Measurements from ENCODE around the gene ESPL1. TPM values are rescaled to one million over a fixed set of nuclear protein-coding genes. Genes with fewer than 3 reads are reported as not detected.

Gene ESPL1
- total RNA-seq, 1 donor: 1.3 TPM

DNA sequence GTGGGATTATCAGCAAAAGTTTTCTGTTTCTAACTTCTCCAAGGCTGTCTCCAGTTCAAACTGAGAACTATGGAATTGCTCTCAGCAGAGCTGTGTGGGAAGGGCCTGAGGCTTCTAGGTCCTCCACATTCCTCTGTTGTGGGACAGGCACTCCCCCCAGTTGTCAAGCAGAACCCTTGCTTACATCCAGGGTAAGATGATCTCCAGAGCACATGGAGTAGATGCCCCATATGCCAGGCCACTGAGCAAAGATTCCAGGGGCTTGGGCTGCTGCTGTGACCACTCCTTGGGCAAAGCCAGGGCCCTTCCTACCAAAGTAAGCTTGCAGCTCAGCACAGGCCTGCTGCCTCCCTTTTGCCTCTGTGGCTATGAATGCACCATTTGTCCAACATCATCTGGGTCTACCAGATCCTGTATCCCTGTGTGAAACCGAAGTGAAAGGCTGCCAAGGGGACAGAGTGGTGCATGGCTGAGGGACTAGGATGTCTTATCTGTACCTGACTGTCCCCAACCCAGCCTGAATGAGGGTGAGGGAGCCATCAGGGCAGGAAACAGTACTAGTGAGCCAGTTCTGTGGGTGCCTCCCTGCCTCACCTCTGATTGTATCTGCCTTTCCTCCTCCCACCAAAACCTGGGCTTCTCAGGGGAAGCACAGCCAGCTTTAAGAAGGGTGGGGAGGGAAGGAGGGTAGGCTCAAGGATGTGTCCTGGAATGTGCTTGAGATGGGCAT is 13.1 kb upstream of the ESPL1 start:
- DNase-seq (ENCODE audit: low read depth in 2 of 3, low spot score in 2 of 3): no peak

DNA sequence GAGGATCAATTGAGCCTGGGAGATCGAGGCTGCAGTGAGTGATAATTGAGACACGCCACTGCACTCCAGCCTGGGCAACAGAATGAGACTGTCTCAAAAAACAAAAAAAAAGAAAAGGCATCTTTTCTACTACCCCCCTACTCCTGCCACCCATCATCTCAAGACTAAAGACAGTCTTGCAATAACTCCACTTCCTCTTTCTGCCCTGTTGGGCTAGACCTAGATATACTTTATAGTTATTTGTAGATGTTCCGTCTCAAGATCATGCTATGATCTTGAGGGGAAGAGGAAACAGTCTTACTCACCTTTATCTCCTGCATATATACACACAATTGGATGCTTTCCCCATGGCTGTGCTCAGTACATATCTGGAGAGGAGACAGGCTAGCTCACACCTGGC is 12.1 kb upstream of the ESPL1 start:
- peak in 2 of 3 donors; percentile 31 to 63 for DNase-seq (ENCODE audit: low read depth in 2 of 3, low spot score in 2 of 3)

DNA sequence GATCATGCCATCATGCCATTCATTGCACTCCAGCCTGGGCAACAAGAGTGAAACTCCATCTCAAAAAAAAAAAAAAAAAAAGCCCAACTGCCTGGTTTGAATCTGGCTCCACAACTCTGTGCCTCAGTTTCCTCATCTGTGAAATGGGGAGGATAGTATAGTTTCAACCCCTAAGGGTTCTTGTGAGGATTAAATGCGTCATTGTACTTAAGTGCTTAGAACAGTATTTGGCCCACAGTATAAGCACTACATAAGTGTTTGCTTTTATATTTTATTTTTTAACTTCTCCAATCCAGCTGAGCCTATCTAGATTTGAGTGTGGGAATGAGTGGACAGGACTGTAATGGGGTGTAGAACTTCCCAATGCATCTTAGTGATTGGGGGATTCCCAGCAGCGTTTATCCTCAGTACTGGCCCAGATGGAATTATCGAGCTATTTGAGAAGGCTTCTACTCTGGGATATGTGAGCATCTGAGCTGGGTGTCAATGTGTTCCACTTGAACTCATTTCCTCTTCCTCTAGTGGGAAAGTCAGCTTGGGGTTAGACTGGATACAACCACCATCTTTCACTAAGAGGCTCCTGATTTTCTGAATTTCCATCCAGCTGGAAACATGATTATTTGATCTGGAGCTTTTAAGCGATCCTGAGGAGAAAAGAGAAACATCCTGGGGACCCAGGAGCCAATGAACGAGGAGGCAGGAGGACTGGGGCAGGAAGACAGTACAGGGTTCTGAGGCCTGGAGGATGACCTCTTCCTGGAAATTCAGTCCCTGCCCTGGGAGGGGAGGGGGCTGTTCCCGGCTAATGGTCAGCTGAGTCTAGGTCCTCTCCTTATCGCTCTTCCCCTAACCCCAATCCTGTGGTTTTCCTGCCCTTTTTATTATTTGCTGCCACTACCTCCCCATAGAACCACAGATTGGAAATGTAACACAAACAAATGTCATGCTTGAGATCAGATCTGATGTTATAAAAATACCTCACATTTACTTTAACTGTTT is 9.3 kb upstream of the ESPL1 start:
- DNase-seq (ENCODE audit: low read depth in 2 of 3, low spot score in 2 of 3): no peak

DNA sequence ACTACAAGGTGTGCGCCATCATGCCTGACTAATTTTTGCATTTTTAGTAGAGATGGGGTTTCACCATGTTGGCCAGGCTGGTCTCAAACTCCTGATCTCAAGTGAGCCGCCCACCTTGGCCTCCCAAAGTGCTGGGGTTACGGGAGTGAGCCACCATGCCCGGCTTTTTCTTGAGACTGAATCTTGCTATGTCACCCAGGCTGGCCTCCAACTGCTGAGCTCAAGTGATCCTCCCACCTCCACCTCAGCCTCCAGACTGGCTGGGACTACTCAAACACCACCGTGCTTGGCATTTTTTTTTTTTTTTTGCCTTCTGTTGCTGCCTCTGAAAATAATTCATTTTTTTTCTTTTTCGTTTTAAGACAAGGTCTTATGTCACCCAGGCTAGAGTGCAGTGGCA is 8.2 kb upstream of the ESPL1 start:
- DNase-seq (ENCODE audit: low read depth in 2 of 3, low spot score in 2 of 3): no peak

DNA sequence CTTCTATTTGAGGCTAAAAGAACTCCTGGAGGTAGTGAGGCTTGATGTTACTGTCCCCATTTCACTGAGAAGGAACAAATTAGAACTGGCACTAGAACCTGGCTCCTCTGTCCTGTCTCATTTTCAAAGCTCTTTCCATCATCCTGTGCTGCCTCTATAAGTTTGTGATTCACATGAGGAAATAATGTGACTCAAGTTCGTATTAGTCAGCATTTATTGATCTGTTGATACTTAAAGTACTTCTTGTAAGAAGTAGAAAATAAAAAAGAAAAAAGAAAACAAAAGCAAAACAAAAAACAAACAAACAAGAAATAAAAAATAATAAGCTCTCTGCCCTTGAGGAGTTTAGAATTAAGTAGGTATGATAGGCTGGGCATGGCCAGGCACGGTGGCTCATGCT is 2.3 kb upstream of the ESPL1 start:
- no peak for DNase-seq (ENCODE audit: low read depth in 2 of 3, low spot score in 2 of 3)

DNA sequence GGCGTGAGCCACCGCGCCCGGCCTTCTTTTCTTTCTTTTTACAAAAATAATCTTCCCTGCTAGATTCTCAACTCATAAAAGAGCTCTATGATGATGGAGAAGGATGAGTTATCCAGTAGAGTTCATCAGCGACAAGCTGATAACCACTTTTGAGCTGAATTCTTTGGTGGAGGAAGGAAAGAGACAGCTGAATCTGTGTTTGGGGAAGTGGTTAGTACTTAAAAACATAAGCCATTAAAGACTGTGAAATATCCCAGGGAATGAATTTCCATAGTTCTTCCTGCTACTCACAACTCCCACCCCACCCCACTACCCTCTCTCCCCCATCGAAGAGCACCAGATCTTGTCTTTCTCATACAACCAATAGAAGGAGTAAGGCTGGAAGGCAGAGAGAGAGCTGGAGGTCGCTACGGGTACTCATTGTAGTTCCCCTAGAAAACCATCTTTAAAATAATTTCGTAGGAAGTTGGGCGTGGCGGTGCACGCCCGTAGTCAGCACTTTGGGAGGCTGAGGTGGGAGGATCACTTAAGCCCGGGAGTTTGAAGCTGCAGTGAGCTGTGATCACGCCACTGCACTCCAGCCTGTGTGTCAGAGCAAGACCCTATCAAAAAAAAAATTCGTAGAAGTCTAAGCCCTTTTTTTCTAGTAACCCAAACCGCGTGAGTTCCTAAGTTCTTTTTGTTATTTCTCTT is 647 bp upstream of the ESPL1 start:
- DNase-seq (ENCODE audit: low read depth in 2 of 3, low spot score in 2 of 3): peak in 1 of 3 donors; percentile 29

DNA sequence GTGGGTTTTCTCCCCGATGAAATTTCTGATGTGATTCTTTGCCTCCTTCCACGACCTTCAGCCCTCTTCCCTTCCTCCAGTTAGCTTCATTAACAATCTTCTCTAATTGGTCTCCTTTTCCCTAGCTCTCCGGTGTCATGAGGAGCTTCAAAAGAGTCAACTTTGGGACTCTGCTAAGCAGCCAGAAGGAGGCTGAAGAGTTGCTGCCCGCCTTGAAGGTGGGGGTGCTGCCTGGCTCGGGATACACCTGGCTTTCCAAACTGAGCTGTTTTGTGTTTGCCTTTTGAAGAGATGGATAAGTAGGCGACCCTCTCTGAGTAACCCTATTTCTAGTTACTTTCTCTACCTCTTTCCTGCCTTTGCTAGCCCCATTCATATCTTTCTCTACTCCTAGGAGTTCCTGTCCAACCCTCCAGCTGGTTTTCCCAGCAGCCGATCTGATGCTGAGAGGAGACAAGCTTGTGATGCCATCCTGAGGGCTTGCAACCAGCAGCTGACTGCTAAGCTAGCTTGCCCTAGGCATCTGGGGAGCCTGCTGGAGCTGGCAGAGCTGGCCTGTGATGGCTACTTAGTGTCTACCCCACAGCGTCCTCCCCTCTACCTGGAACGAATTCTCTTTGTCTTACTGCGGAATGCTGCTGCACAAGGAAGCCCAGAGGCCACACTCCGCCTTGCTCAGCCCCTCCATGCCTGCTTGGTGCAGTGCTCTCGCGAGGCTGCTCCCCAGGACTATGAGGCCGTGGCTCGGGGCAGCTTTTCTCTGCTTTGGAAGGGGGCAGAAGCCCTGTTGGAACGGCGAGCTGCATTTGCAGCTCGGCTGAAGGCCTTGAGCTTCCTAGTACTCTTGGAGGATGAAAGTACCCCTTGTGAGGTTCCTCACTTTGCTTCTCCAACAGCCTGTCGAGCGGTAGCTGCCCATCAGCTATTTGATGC is 797 bp downstream of the ESPL1 start:
- no peak for DNase-seq (ENCODE audit: low read depth in 2 of 3, low spot score in 2 of 3)

DNA sequence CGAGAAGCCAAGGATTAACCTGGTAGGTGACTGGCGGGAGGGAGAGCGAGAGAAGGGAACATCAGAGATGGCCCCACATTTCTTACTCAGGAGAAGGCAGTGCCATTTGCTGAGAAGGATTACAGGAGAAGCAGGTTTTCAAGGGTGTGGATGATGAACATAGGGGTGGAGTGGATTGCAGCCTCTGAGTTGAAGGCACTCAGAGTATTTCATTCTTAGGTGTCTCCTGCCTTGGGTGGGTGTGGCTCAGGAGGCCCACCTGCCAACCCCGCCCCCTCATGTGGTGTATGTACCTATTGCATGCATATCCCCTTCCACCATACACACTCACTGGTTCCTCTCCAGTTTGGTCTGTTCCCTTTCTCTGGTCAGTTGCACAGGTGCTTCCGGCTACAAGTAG is 6.3 kb downstream of the ESPL1 start:
- no peak for DNase-seq (ENCODE audit: low read depth in 2 of 3, low spot score in 2 of 3)

DNA sequence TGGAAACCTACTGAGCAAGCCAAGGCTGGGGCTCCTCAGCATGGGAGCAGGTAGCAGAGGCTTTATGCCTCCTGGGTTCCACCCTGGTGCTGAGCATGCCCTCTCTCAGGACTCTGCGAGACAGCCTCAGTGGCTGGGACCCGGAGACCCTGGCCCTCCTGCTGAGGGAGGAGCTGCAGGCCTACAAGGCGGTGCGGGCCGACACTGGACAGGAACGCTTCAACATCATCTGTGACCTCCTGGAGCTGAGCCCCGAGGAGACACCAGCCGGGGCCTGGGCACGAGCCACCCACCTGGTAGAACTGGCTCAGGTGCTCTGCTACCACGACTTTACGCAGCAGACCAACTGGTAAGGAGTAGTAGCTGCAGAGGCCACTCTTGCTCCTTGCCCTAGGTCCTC is 8.4 kb downstream of the ESPL1 start:
- no peak for DNase-seq (ENCODE audit: low read depth in 2 of 3, low spot score in 2 of 3)

DNA sequence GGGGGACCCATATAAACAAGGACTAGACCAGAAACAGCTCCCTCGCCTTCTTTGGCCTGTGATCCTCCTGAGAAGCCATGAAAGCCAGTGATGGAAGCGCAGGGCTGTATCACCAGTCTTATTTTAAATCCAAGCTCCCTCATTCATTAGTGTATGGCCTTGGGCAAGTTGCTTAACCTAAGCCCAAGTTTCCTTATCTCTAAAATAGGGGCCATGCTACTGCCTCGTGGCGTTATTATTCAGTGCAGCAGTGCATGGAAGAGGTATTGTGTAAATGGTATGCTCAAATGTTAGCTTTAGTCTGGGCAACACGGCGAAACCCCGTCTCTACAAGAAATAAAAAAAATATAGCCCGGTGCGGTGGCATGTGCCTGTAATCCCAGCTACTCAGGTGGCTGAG is 9.9 kb downstream of the ESPL1 start:
- DNase-seq (ENCODE audit: low read depth in 2 of 3, low spot score in 2 of 3): no peak

DNA sequence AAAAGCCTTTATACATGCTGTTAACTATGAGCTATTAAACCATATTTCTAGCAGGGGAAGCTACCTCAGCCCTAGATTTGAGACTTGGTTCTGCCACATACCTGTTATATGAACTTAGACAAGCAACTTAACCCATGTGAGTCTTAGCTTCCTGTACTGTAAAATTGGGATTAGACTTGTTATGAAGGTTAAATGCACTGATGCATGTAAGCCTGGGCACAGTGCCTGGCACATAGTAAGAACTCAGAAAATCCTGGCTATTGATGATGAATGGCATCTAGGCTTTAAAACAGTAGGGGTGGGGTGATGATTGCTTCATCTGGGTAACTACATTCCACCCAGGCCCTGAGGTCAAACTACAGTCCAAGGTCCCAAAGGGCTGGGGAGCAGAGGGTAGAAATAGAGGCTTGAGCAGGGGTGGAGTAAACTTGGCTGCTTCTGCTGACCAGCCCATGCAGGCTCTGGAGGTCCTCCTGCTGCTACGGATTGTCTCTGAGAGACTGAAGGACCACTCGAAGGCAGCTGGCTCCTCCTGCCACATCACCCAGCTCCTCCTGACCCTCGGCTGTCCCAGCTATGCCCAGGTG is 11.3 kb downstream of the ESPL1 start:
- DNase-seq (ENCODE audit: low read depth in 2 of 3, low spot score in 2 of 3): no peak

DNA sequence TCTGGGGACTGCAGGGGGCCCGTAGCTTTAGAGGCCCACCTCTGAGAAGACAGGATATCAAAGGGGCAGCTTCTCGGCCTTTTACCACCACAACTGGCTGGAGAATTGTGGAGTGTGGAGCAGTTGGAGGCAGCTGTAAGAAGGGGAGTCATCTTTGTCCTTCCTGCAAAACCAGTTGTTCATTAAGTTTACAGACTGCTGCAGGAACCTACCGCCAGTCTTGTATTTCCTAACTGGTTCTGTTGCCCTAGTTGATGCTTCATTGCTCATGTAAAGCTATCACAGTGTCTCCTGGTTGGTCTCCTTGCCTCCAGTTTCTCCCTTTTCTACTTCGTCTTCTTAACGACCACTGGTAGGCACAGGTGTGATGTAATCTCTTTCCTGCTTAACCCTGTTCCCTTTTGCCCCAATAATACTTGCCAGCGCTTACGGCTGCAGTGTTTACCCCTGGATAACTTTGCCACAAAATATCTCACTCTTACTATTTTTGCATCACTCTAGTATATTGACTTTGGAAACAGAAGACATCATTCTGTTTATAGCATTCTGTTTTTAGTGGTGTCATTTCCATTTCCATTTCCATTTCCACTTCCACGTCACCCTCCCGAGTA is 11.9 kb downstream of the ESPL1 start:
- no peak for DNase-seq (ENCODE audit: low read depth in 2 of 3, low spot score in 2 of 3)

DNA sequence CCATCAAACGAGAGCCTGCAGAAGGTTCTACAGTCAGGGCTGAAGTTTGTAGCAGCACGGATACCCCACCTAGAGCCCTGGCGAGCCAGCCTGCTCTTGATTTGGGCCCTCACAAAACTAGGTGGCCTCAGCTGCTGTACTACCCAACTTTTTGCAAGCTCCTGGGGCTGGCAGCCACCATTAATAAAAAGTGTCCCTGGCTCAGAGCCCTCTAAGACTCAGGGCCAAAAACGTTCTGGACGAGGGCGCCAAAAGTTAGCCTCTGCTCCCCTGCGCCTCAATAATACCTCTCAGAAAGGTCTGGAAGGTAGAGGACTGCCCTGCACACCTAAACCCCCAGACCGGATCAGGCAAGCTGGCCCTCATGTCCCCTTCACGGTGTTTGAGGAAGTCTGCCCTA is 18.3 kb downstream of the ESPL1 start:
- DNase-seq (ENCODE audit: low read depth in 2 of 3, low spot score in 2 of 3): no peak

DNA sequence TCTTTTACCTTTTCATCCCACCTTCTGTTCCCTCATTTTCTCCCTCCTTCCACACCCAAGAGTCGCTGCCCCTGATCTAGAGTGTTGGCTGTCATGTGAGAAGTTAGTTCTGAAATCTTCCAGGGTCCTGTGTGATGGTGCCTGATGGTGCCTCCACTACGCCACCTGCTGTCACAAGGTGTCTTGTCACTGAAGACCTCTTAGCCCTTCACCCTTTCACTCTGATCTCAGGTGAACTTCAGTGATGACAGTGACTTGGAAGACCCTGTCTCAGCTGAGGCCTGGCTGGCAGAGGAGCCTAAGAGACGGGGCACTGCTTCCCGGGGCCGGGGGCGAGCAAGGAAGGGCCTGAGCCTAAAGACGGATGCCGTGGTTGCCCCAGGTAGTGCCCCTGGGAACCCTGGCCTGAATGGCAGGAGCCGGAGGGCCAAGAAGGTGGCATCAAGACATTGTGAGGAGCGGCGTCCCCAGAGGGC is 19.7 kb downstream of the ESPL1 start:
- peak; percentile 59 to 76 (median 67) for DNase-seq (ENCODE audit: low read depth in 2 of 3, low spot score in 2 of 3)

DNA sequence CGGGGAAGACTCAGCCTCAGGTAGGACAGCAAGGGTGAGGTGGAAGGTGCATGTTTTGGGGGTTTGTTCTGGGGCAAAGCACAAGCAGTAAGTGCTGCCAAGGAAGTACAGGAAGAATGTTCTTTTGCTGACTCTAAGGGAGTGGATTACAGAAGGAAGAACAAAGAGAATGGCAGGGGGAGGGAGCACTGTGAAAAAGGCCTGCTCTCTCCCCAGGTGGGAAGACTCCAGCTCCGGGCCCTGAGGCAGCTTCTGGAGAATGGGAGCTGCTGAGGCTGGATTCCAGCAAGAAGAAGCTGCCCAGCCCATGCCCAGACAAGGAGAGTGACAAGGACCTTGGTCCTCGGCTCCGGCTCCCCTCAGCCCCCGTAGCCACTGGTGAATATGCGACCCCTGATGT is 20.2 kb downstream of the ESPL1 start:
- DNase-seq (ENCODE audit: low read depth in 2 of 3, low spot score in 2 of 3): no peak

DNA sequence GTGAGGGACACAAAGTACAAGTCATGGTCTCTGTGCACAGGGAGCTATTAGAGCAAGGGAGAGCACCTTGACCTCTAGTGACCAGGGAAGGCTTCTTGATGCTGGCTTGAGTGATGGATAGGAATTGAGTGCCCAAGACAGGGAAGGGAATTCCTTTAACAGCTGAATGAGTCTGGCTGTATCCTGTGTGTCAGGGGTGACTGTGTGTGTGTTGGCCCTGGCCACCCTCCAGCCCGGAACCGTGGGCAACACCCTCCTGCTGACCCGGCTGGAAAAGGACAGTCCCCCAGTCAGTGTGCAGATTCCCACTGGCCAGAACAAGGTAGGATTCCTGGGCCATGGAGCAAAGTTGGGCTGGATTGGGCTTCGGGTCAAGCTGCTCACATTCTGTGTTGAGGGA is 21.8 kb downstream of the ESPL1 start:
- no peak for DNase-seq (ENCODE audit: low read depth in 2 of 3, low spot score in 2 of 3)

DNA sequence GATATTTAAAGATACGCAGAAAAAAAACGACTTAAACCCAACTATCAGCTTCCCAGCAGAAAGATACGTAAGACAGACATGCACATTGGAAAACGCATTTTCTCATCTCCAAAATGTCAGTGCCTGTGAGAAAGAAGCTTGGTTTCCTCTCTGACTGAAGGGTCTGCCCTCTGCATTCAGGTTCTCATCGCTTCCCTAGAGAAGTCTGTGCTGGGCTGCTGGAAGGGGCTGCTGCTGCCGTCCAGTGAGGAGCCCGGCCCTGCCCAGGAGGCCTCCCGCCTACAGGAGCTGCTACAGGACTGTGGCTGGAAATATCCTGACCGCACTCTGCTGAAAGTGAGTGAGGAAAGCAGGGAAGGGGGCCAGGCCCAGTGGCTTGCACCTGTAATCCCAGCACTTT is 22.6 kb downstream of the ESPL1 start:
- no peak for DNase-seq (ENCODE audit: low read depth in 2 of 3, low spot score in 2 of 3)

DNA sequence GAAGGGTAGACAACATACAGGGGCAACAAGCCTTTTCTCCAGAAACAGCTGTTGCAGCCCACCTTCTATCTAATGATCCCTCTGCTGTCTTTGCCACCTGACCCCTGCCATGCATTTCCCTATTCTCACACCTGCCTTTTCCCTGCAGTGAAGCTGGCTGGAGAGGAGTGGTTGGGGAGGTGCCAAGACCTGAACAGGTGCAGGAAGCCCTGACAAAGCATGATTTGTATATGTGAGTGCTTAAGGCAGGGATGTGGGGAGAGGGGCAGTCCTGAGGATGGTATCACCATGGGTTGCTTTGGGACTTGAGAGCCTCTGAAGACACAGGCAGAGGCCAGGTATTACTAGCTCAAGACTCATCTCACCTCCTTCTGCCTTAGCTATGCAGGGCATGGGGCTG is 24.3 kb downstream of the ESPL1 start:
- DNase-seq (ENCODE audit: low read depth in 2 of 3, low spot score in 2 of 3): no peak
